Osteocyte (in vitro differentiated cells): ENCODE measurements around the gene CARD11. TPM values are rescaled to one million over a fixed set of nuclear protein-coding genes. Genes with fewer than 3 reads are reported as not detected.

Experiments
- DNase-seq: peaks from one replicate; pipeline ENCODE4 v3.0.0; 2021; ENCODE audit warnings: mixed read lengths; ENCODE audit not compliant: unreplicated experiment; ENCODE audit errors: extremely low spot score
- H3K27ac Mint-ChIP-seq: one replicate; pipeline ENCODE4 v1.8.0; 2021; ENCODE audit warnings: mild to moderate bottlenecking, mixed read lengths; ENCODE audit not compliant: unreplicated experiment
- H3K27me3 Mint-ChIP-seq: one replicate; pipeline ENCODE4 v1.8.0; 2021; ENCODE audit warnings: mixed read lengths; ENCODE audit not compliant: unreplicated experiment
- H3K36me3 Mint-ChIP-seq: one replicate; pipeline ENCODE4 v1.8.0; 2021; ENCODE audit warnings: mixed read lengths; ENCODE audit not compliant: unreplicated experiment
- H3K4me1 Mint-ChIP-seq: one replicate; pipeline ENCODE4 v1.8.0; 2021; ENCODE audit warnings: mixed read lengths; ENCODE audit not compliant: unreplicated experiment
- H3K4me3 Mint-ChIP-seq: one replicate; pipeline ENCODE4 v1.8.0; 2021; ENCODE audit warnings: mild to moderate bottlenecking, moderate library complexity, mixed read lengths; ENCODE audit not compliant: unreplicated experiment
- H3K9me3 Mint-ChIP-seq: one replicate; pipeline ENCODE4 v1.8.0; 2021; ENCODE audit warnings: mixed read lengths; ENCODE audit not compliant: unreplicated experiment
- total RNA-seq: library from RNA; stranded (reverse); gene quantifications from 2 replicates; pipeline ENCODE4 v1.2.1, GENCODE V29; 2021
- TF ChIP-seq, protein P1 (sequence below): fragments of 200-600 bp; sonication (generic); IDR thresholded peaks from 2 replicates; pipeline ENCODE4 v1.5.0; 2021; ENCODE audit warnings: antibody characterized with exemption, mild to moderate bottlenecking, moderate library complexity

CARD11 gene
- total RNA-seq, 1 donor from 2014 or later, result 0.24 TPM

DNA sequence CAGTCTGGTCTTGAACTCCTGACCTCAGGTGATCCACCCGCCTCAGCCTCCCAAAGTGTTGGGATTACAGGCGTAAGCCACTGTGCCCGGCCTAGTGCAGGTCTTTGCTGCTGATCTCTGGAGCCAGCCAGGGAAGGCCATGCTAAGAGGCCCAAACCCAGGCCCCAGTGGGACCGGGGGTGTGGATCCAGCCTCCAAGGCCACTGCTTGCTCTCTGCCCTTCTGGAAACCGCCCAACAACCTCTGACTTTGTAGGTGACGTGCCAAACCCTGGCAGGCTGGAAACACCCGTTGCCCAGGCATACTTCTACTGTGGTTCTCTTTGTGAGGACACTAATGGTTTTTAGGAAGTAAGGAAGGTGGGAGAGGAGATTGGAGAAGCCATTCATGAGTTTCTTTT lies 116.1 kb downstream of the CARD11 start:
- Mint-ChIP-seq H3K9me3 (no peaks in the 10 kb centered on the region), H3K36me3 (no peaks in the 10 kb centered on the region), H3K27me3 (peaks cover under 1% of the 10 kb centered on the region), H3K4me3 (no peak overlapping the region), H3K4me1 (no peaks in the 10 kb centered on the region), H3K27ac (no peak overlapping the region)
- TF ChIP-seq, protein P1, sequence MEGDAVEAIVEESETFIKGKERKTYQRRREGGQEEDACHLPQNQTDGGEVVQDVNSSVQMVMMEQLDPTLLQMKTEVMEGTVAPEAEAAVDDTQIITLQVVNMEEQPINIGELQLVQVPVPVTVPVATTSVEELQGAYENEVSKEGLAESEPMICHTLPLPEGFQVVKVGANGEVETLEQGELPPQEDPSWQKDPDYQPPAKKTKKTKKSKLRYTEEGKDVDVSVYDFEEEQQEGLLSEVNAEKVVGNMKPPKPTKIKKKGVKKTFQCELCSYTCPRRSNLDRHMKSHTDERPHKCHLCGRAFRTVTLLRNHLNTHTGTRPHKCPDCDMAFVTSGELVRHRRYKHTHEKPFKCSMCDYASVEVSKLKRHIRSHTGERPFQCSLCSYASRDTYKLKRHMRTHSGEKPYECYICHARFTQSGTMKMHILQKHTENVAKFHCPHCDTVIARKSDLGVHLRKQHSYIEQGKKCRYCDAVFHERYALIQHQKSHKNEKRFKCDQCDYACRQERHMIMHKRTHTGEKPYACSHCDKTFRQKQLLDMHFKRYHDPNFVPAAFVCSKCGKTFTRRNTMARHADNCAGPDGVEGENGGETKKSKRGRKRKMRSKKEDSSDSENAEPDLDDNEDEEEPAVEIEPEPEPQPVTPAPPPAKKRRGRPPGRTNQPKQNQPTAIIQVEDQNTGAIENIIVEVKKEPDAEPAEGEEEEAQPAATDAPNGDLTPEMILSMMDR, result no peak
- DNase-seq, result peak; percentile 82

DNA sequence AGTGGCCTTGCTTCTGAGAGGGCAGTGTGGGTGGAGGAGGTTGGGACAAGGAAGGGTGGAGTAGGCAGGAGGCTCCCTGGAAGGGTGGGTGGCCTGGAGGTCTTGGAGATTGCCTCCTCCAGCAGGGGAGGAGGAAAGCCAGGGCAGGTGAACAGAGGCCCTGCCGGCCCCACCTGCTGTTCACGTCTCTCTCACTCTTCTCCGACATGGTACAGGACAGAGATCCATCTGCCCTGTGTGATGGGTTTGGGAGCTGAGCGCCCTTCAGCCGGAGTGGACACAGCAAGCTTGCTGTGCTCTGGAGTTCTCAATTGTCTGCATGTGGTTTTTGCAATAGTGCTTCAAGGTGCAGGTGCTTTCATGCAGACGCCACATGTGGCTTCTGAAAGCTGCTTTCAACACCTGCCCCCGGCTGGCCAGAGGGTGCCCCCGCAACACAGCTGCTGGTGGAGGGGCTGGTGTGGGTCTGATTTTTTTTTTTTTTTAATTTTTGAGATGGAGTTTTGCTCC lies 116.7 kb downstream of the CARD11 start:
- DNase-seq, result peak; percentile 27
- no peak overlapping the region for H3K4me3 Mint-ChIP-seq
- no peak overlapping the region for H3K27ac Mint-ChIP-seq
- H3K4me1 Mint-ChIP-seq, result no peaks in the 10 kb centered on the region
- no peaks in the 10 kb centered on the region for H3K36me3 Mint-ChIP-seq
- TF ChIP-seq, protein P1, result no peak
- no peaks in the 10 kb centered on the region for H3K9me3 Mint-ChIP-seq
- peaks cover 3% of the 10 kb centered on the region for H3K27me3 Mint-ChIP-seq

DNA sequence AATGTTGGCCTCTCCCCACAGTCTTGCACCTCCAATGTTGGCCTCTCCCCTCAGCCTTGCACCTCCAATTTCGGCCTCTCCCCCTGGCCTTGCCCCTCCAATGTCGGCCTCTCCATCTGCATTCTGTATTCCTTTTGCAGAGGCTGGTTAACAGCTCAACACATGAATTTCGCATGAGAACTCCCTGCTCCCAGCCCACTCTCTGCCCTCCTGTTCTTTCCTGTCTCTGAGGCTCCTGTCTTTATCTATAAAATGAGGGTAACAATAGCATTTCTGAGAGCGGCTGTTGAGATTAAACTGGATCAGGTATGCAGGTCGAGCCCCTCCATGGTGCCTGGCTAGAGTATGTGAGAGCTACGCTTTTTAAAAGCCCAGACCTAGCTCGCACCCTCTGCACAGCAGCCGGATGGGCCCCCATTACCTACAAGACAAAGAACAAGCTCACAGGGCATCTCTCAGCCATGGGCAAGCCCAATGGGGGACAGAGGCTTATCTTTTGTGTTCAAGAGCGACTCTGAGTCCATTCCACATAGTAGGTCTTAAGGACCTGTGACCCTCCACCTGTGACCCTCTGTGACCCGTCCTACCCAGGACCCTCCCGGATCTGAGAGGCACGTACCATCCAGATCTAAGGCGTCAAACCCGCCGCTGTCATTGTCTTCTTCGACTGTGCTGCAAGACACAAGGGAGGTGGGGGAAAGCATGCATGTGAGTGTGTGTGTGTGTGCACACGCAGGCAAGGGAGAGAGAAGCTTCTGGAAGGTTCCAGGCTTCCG lies 117.4 kb downstream of the CARD11 start:
- Mint-ChIP-seq H3K9me3 (no peaks in the 10 kb centered on the region), H3K4me3 (no peak overlapping the region), H3K27me3 (peaks cover 6% of the 10 kb centered on the region), H3K4me1 (no peaks in the 10 kb centered on the region), H3K36me3 (no peaks in the 10 kb centered on the region), H3K27ac (no peak overlapping the region)
- peak; percentile 64 for DNase-seq
- TF ChIP-seq, protein P1, result no peak

DNA sequence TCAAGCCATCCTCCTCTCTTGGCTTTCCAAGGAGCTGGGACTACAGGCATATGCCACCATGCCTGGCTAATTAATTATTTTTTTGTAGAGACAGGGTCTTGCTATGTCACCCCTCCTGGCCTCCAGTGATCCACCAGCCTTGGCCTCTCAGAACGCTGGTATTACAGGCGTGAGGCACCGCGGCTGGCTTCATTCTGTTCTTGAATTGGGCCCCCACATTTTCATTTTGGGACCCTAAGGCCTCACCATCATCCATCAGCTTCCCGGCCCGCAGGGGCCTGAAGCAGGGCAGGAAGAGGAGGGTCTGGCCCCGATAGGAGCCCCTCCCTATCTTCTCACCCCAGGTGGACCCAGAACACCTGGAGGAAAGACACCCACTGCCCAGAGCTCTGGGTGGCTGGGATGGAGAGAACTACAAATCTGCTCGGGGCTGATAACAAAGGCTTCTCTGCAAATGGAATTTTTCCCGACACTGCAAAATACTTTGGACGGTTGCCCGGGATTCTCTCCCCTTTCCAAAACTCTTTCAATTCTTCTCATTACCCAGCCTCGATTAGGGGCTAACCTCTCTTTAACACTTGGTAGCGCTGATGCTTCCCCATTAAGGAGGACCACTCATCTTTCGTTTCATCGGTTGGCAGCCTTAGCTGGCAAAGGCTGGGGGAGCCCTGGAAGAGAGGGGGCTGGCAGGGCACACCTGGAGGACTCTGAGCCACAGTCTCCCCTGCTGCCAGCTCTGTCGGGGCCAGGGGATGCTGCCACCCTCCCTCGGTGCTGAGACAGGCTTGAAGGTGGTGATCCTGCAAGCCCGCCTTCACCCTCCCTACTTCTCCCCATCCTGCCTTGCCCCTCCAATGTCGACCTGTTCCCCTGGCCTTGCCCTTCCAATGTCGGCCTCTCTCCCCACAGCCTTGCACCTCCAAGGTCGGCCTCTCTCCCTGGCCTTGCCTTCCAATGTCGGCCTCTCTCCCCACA lies 118.5 kb downstream of the CARD11 start:
- TF ChIP-seq, protein P1, result no peak
- no peak for DNase-seq
- no peaks in the 10 kb centered on the region for H3K36me3 Mint-ChIP-seq
- no peaks in the 10 kb centered on the region for H3K4me1 Mint-ChIP-seq
- H3K27ac Mint-ChIP-seq, result no peak overlapping the region
- peaks cover 6% of the 10 kb centered on the region for H3K27me3 Mint-ChIP-seq
- peaks cover 3% of the 10 kb centered on the region for H3K9me3 Mint-ChIP-seq
- H3K4me3 Mint-ChIP-seq, result no peak overlapping the region
